CD4-positive, alpha-beta T cell (primary cell): ENCODE data around the gene AIFM2. TPM values are rescaled to one million over a fixed set of nuclear protein-coding genes. Genes with fewer than 3 reads are reported as not detected.

Experiments used
- ATAC-seq: fragments of 200-7000 bp; cut with Tn5 transposase; one replicate; pipeline ENCODE4 v1.10.0; 2022; ENCODE audit warnings: mild to moderate bottlenecking; ENCODE audit not compliant: poor library complexity
- CTCF ChIA-PET: fragments of 350-600 bp; sonication (Branson Sonifier 250); formaldehyde crosslinking; loops from one replicate; lab custom pipeline; 2021; ENCODE audit warnings: antibody characterized with exemption, inconsistent platforms; lab: Charles Lee
- POLR2A ChIA-PET: fragments of 350-600 bp; sonication (Branson Sonifier 250); formaldehyde crosslinking; loops from one replicate; lab custom pipeline; 2021; ENCODE audit warnings: antibody characterized with exemption, inconsistent platforms; lab: Charles Lee
- DNase-seq, 14 experiments: peaks; one replicate each; pipeline ENCODE4 v3.0.0-alpha.2; 2013 to 2020; ENCODE audit warnings: mixed read lengths in 2 of 14
- H3K27ac ChIP-seq, 2 donors: one replicate each; pipeline versions ENCODE4 v1.5.1 to v1.7.0; 2013; ENCODE audit warnings: low read length in 2 of 2, low read depth in 1 of 2, mild to moderate bottlenecking in 1 of 2
- H3K27me3 ChIP-seq, 2 experiments: 1 replicate in 1 of 2; 2 replicates in 1 of 2; pipeline versions ENCODE4 v1.6.1 to v1.7.0; 2013; ENCODE audit warnings: low read length in 2 of 2, control low read depth in 1 of 2, mild to moderate bottlenecking in 1 of 2, moderate library complexity in 1 of 2; ENCODE audit not compliant: insufficient read depth in 2 of 2, control insufficient read depth in 1 of 2
- H3K36me3 ChIP-seq: one replicate; pipeline ENCODE4 v1.6.1; 2013; ENCODE audit warnings: low read length, control low read depth; ENCODE audit not compliant: insufficient read depth
- H3K4me1 ChIP-seq: one replicate; pipeline ENCODE4 v1.6.1; 2013; ENCODE audit warnings: low read length, control low read depth; ENCODE audit not compliant: insufficient read depth
- H3K4me3 ChIP-seq: one replicate; pipeline ENCODE4 v1.5.1; 2013; ENCODE audit warnings: mild to moderate bottlenecking, low read length, moderate library complexity
- H3K9me3 ChIP-seq, 2 experiments: 1 replicate in 1 of 2; 2 replicates in 1 of 2; pipeline versions ENCODE4 v1.6.1 to v1.7.0; 2013; ENCODE audit warnings: low read length in 2 of 2, mild to moderate bottlenecking in 2 of 2, control low read depth in 1 of 2, moderate library complexity in 1 of 2; ENCODE audit not compliant: control insufficient read depth in 1 of 2, insufficient read depth in 1 of 2
- H3K27ac Mint-ChIP-seq: one replicate; pipeline ENCODE4 v1.8.0; 2020; ENCODE audit warnings: mixed read lengths
- H3K27me3 Mint-ChIP-seq: one replicate; pipeline ENCODE4 v1.8.0; 2021; ENCODE audit warnings: mixed read lengths
- H3K36me3 Mint-ChIP-seq: one replicate; pipeline ENCODE4 v1.8.0; 2021; ENCODE audit warnings: low read depth, mixed read lengths
- H3K4me1 Mint-ChIP-seq: one replicate; pipeline ENCODE4 v1.8.0; 2021; ENCODE audit warnings: low read depth, mixed read lengths
- H3K4me3 Mint-ChIP-seq: one replicate; pipeline ENCODE4 v1.8.0; 2020; ENCODE audit warnings: mild to moderate bottlenecking, mixed read lengths
- H3K9me3 Mint-ChIP-seq: one replicate; pipeline ENCODE4 v1.8.0; 2020; ENCODE audit warnings: mixed read lengths
- CTCF ChIP-seq: fragments of 200-600 bp; IDR thresholded peaks from one replicate; pipeline ENCODE4 v1.8.0; 2022; ENCODE audit warnings: antibody characterized with exemption, mild to moderate bottlenecking
- intact Hi-C, 2 experiments: fragments of 100-400 bp; cut with DNase I in 1 of 2; cut with micrococcal nuclease in 1 of 2; formaldehyde crosslinking; loops; one replicate each; pipeline versions ENCODE4 v1.15.1 to v1.9.0; 2023 to 2025; cut with DNase I, micrococcal nuclease
- total RNA-seq, 174 experiments: library from RNA in 2 of 174; stranded (reverse) in 2 of 174; gene quantifications; one replicate each; pipeline ENCODE4 v1.2.3 and lab custom pipeline; 2021 to 2026

Gene AIFM2
- total RNA-seq, 2 experiments from 2014 or later = 2.3 to 2.5 TPM

DNA sequence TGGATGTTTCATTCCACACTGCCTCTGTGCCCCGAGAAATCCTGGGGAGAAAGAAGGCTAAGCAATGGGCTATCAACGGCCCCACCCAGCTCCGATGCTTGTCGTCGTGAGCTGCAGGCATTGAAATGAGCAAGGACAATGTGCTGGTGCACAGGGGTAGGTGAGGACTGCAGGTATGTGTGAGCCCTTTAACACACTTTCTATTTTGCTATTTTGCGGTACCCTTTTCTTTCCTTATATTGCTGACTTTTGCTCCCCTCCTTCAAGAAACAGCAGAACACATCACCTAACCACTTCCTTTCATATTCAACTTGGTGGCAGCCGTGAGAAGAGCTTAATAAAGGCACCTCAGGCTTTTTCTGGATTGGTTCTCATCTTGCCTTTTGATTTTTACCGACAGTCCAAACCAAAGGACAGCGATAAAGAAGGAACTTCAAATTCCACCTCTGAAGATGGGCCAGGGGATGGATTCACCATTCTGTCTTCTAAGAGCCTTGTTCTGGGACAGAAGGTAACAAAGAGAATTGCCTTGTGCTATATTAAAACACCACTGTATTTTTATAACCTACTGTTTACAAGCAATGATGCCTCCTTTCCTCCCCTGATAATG, 39.2 kb downstream of the AIFM2 start:
- Mint-ChIP-seq H3K4me3 (peak overlapping the region; percentile 75), H3K27ac (peak overlapping the region; percentile 99), H3K4me1 (peaks cover 64% of the 10 kb centered on the region), H3K36me3 (peaks cover 27% of the 10 kb centered on the region), H3K9me3 (no peaks in the 10 kb centered on the region), H3K27me3 (no peaks in the 10 kb centered on the region)
- Histone ChIP-seq H3K9me3 (no peaks in the 10 kb centered on the region), H3K4me3 (peak overlapping the region; percentile 49), H3K27ac (peak overlapping the region; percentile 47 to 52), H3K4me1 (peaks cover 34% of the 10 kb centered on the region), H3K36me3 (peaks cover 25% of the 10 kb centered on the region), H3K27me3 (no peaks in the 10 kb centered on the region)
- ChIA-PET CTCF (interaction anchor here (1.7 kb wide), 1 partner anchor 53 kb away, joined by 7 read pairs; the partner anchor contains the start of gene TYSND1), POLR2A (interaction anchor here (0.7 to 3.1 kb wide), 11 partner anchors 20 to 1193 kb away, joined by 3 to 61 read pairs (median 5); partner anchors contain the start of genes EIF4EBP2, PPA1, SAR1A and TYSND1)
- intact Hi-C loops = loop anchor here in 1 of 2 experiments (2.0 kb wide), 1 partner anchor 51 kb away; no protein-coding TSS in a partner anchor
- ATAC-seq (peak; percentile 63), DNase-seq (peak in 6 of 14 experiments; percentile 2 to 79 (median 42))
- TF ChIP-seq CTCF = no peak

- no peak for DNase-seq
- intact Hi-C loops = loop anchor here in 1 of 2 experiments (2.0 kb wide), 1 partner anchor 52 kb away; no protein-coding TSS in a partner anchor
These were observed 40.3 kb downstream of the AIFM2 start for GRCh38 chr10:70092389-70092718.

DNA sequence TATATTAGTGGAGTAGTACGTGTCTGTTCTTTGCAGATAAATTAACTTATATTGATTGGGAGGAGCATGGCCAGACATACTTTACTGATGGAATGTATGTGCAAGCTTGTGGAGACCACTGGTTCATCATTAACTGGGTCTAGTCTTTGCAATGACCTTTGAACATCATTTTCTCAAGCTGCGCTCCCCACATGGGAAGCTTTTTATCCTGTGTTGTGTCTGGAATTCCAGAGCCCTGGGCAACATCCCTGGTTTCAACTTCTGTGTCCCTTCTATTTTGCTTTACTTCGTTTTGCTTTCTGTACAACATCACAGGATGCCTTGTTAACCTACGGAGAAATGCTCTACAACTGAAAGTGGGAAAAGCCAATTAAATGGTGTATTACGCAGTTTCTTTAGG, 41.7 kb downstream of the AIFM2 start:
- H3K9me3 Mint-ChIP-seq = no peaks in the 10 kb centered on the region
- ChIA-PET CTCF (no interaction called here), POLR2A (no interaction called here)
- peak overlapping the region; percentile 70 for H3K4me3 Mint-ChIP-seq
- Histone ChIP-seq H3K27me3 (no peaks in the 10 kb centered on the region), H3K9me3 (no peaks in the 10 kb centered on the region), H3K4me3 (no peak overlapping the region), H3K27ac (no peak overlapping the region), H3K4me1 (peaks cover 34% of the 10 kb centered on the region), H3K36me3 (peaks cover 7% of the 10 kb centered on the region)
- TF ChIP-seq CTCF = no peak
- DNase-seq (no peak), ATAC-seq (no peak)
- H3K36me3 Mint-ChIP-seq = peaks cover 11% of the 10 kb centered on the region
- peak overlapping the region; percentile 99 for H3K27ac Mint-ChIP-seq
- intact Hi-C loops = no loop called here
- H3K4me1 Mint-ChIP-seq = peaks cover 52% of the 10 kb centered on the region
- H3K27me3 Mint-ChIP-seq = no peaks in the 10 kb centered on the region

More at GRCh38 chr10:70092389-70092718, 40.3 kb downstream of the AIFM2 start:
- no peaks in the 10 kb centered on the region for H3K27me3 Mint-ChIP-seq
- Histone ChIP-seq H3K27ac (peak overlapping the region; percentile 47 to 52), H3K9me3 (no peaks in the 10 kb centered on the region), H3K4me3 (peak overlapping the region; percentile 49), H3K27me3 (no peaks in the 10 kb centered on the region), H3K4me1 (peaks cover 34% of the 10 kb centered on the region), H3K36me3 (peaks cover 20% of the 10 kb centered on the region)
- peak; percentile 60 for ATAC-seq
- H3K27ac Mint-ChIP-seq = peak overlapping the region; percentile 99
- TF ChIP-seq CTCF = no peak
- H3K36me3 Mint-ChIP-seq = peaks cover 20% of the 10 kb centered on the region
- no peaks in the 10 kb centered on the region for H3K9me3 Mint-ChIP-seq
- ChIA-PET CTCF (interaction anchor here (0.9 to 1.7 kb wide), 2 partner anchors 54 to 272 kb away, joined by 3 to 7 read pairs; partner anchors contain the start of gene TYSND1), POLR2A (interaction anchor here (1.0 to 3.1 kb wide), 8 partner anchors 18 to 312 kb away, joined by 3 to 61 read pairs (median 6); partner anchors contain the start of genes EIF4EBP2, SAR1A and TYSND1)
- peak overlapping the region; percentile 75 for H3K4me3 Mint-ChIP-seq
- H3K4me1 Mint-ChIP-seq = peaks cover 60% of the 10 kb centered on the region
